ENCODE measurements around the gene CORIN.

DNA sequence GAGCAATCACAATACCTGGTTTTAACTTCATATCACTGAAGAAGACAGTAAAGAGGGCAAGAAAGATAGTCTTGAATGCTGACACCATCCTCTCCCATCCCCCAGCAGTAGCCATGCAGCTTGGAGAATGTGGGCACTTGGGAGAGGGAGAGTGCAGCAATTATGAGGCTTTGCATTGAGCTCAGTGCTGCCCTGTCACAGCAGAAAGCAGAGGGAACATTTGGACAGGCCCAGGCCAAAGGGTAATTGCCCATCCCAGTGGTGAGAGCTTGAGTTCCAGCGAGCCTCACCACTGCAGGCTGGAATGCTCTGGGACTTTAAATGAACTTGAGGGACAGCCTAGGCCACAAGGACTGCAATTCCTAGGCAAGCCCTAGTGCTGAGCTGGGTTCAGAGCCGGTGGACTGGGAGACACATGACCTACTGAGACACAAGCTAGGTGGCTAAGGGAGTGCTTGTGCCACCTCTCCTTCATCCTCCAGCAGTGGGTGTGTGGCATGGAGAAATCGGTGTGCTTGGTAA lies 36.3 kb downstream of the CORIN start:
- no peak for TF ChIP-seq CTCF (IDR thresholded peaks at IDR 0.05)
- no peak for TF ChIP-seq EP300 (IDR thresholded peaks at IDR 0.05)
- TF ChIP-seq POLR2A (IDR thresholded peaks at IDR 0.05) = no peak

Data from stomach (tissue), 4 donors.